HG03354 (cell line): Measurements from ENCODE around the gene BRD2.

ENCODE experiments used
- ATAC-seq: cut with Tn5 transposase; IDR thresholded peaks from one replicate; pipeline ENCODE4 v1.9.1; 2021; ENCODE audit warnings: mild to moderate bottlenecking; ENCODE audit not compliant: unreplicated experiment, poor library complexity, severe bottlenecking

BRD2 gene

GRCh38 chr6:32983964-32984621 is 15.7 kb downstream of the BRD2 start:
- ATAC-seq = peak; percentile 24

GRCh38 chr6:32984622-32985389 is 16.4 kb downstream of the BRD2 start:
- peak; percentile 71 for ATAC-seq

GRCh38 chr6:32989368-32989767 is 21.0 kb downstream of the BRD2 start:
- no peak for ATAC-seq

GRCh38 chr6:32991972-32992371 is 23.6 kb downstream of the BRD2 start:
- ATAC-seq = no peak

- ATAC-seq = no peak
These were observed 25.1 kb downstream of the BRD2 start for GRCh38 chr6:32993363-32993973.

GRCh38 chr6:32995448-32995847 is 27.1 kb downstream of the BRD2 start:
- ATAC-seq = no peak

GRCh38 chr6:33000055-33000454 is 31.7 kb downstream of the BRD2 start:
- ATAC-seq = no peak

GRCh38 chr6:33001685-33002084 is 33.3 kb downstream of the BRD2 start:
- ATAC-seq = no peak

GRCh38 chr6:33004940-33005339 is 36.5 kb downstream of the BRD2 start:
- no peak for ATAC-seq

GRCh38 chr6:33007831-33008400 is 39.5 kb downstream of the BRD2 start:
- ATAC-seq = no peak

- ATAC-seq = peak; percentile 88
These were observed 40.8 kb downstream of the BRD2 start, which contains the start of gene HLA-DOA for GRCh38 chr6:33008944-33009861. Gene HLA-DOA (minus strand): TSS chr6:33009591.

GRCh38 chr6:33010356-33010755 is 42.0 kb downstream of the BRD2 start:
- ATAC-seq = no peak

- ATAC-seq = no peak
These were observed 45.2 kb downstream of the BRD2 start for GRCh38 chr6:33013608-33014007.

- no peak for ATAC-seq
These were observed 46.6 kb downstream of the BRD2 start for GRCh38 chr6:33014841-33015634.

GRCh38 chr6:33015798-33016197 is 47.4 kb downstream of the BRD2 start:
- ATAC-seq = no peak

- no peak for ATAC-seq
These were observed 48.6 kb downstream of the BRD2 start for GRCh38 chr6:33017018-33017417.

- no peak for ATAC-seq
These were observed 49.4 kb downstream of the BRD2 start for GRCh38 chr6:33017694-33018353.

- no peak for ATAC-seq
These were observed 50.0 kb downstream of the BRD2 start for GRCh38 chr6:33018418-33018817.
